Dermis blood vessel endothelial cell (primary cell): ENCODE measurements around the gene BET1L. TPM values are rescaled to one million over a fixed set of nuclear protein-coding genes. Genes with fewer than 3 reads are reported as not detected.

Experiments used
- DNase-seq: peaks from one replicate; pipeline ENCODE4 v3.0.0; 2010
- total RNA-seq: library from RNA; depleted of rRNA; stranded (reverse); fragments of >200 nt; gene quantifications from 2 replicates; pipeline ENCODE4 v1.2.3, GENCODE V29; 2014

BET1L gene
- total RNA-seq, 1 donor from 2014 or later: 13.4 TPM

DNA sequence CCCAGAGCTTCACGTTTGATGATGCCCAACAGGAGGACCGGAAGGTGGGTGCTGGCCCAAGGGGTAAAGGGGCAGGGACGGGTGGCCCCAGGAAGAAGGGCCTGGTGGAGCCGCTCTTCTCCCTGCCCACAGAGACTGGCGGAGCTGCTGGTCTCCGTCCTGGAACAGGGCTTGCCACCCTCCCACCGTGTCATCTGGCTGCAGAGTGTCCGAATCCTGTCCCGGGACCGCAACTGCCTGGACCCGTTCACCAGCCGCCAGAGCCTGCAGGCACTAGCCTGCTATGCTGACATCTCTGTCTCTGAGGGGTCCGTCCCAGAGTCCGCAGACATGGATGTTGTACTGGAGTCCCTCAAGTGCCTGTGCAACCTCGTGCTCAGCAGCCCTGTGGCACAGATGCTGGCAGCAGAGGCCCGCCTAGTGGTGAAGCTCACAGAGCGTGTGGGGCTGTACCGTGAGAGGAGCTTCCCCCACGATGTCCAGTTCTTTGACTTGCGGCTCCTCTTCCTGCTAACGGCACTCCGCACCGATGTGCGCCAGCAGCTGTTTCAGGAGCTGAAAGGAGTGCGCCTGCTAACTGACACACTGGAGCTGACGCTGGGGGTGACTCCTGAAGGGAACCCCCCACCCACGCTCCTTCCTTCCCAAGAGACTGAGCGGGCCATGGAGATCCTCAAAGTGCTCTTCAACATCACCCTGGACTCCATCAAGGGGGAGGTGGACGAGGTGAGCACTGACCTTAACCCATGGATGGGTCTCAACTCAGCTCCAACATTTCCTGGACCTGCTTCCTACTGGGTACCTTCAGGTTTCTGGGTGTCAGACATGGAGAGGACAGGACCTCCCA, 2.3 kb upstream of the BET1L start:
- DNase-seq: peak; percentile 35

GRCh38 chr11:208917-209260, 1.7 kb upstream of the BET1L start:
- DNase-seq: peak; percentile 16

- peak; percentile 82 for DNase-seq
These were observed 1.1 kb upstream of the BET1L start for GRCh38 chr11:208181-208916.

GRCh38 chr11:207863-208180, 623 bp upstream of the BET1L start:
- DNase-seq: peak; percentile 83

DNA sequence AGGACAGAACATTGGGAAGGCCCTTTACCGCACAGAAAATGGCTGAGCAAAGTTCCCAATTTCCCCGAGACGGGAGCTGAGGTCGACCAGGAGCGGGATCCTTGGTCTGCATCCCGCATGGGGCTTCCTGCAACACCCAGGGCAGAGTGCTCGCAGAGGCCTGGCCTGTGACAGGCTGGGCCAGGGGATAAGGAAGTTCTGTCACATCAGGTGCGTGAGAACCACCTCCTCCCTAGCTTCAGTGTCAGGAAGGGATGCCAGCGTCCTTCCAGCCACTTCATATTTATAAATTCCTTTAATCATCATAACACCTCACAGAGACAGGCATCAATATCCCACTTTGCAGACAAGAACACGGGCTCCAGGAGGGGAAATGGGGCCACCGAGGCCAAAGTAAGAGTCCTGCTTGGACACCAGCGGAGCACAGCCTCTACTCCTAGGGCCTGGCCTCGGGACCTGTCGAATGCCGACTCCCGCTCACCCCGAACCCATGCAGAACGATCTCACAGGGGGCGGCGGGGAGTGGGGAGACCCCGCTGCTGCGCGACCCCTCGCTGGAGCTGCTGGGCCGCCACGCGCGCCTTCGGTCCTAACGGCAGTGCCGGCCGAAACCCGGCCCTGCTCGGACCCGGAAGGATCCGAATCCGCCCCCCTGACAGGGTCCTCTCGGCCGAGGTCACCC, 532 bp downstream of the BET1L start:
- DNase-seq: peak; percentile 47

- no peak for DNase-seq
These were observed 1.2 kb downstream of the BET1L start for GRCh38 chr11:206002-206384.

DNA sequence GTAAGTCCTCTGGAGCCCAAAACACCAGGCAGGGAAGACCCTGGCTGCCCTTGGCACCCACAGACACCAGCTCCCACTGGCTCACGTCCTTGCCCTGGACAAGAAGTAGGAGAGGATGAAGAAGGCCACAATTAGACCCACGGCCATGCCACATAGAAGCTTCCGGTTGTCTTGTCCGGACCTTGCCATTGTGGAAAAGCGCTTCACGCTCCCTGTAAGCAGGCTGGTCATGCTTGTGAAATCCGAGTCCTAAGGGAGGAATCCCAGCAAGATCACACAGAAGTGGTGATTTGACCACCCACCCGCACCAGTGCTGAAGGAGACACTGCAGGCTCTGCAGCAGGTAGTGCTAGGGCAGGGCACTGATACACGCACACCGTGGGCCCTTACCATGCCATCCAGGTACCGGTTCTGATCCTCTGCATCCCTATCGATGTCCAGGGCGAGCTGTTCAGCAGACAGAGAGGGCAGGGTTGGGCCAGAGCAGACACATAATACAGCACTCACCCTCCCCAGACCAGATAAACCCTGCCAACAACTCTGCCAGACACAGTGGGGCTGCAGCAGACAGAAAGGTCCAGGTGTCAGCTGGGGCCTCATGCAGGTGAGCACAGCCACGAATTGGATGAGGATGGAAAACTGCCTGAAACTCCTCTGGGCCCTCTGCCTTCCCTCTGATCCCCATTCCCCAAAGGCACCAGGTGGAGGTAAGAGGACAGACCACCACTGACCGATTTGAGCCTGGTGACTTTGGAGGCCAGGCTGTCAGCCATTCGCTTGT, 1.8 kb downstream of the BET1L start:
- DNase-seq: no peak

- DNase-seq: no peak
These were observed 2.6 kb downstream of the BET1L start for GRCh38 chr11:204587-205109.

DNA sequence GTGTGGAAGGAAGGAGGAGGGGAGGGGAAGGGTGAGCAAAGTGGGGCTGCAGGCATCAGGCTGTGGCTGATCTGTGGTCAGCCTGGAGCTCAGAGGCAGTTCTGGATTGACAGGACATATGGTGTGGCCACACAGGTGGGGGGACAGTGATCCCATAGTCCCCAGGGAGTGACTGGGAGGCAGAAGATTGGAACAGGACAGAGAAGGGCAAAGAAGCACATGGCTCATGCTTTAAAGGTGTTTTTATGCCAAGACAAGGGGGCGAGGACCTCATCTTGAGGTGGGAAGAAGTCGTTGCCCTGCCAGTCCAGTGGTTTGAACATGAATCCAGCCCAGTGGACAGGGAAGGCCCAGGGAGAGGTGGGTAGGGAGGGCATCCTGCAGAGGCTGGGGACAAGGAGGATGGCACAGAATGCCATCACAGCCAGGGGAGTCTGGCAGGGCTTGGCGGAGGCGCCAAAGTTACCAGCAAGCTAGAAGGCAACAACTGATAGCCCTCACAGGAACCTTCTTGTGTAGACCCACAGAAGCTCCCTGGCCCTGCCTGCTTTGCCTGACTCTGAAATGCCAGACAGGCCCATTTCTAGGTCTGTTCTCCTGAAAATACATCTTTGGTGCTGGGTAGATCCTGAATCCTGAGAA, 3.1 kb downstream of the BET1L start:
- no peak for DNase-seq

GRCh38 chr11:203056-203944, 3.9 kb downstream of the BET1L start:
- no peak for DNase-seq

- DNase-seq: no peak
These were observed 4.7 kb downstream of the BET1L start for GRCh38 chr11:202490-202889.

DNA sequence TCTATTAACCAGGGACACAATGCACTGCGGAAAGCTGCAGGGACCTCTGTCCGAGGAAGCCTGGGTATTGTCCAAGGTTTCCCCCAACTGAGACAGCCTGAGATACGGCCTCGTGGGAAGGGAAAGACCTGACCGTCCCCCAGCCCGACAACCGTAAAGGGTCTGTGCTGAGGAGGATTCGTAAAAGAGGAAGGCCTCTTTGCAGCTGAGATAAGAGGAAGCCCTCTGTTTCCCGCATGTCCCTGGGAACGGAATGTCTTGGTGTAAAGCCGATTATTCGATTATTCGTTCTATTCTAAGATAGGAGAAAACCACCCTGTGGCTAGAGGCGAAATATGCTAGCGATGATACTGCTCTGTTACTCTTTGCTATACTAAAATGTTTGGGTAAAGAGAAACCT, 5.2 kb downstream of the BET1L start:
- no peak for DNase-seq

DNA sequence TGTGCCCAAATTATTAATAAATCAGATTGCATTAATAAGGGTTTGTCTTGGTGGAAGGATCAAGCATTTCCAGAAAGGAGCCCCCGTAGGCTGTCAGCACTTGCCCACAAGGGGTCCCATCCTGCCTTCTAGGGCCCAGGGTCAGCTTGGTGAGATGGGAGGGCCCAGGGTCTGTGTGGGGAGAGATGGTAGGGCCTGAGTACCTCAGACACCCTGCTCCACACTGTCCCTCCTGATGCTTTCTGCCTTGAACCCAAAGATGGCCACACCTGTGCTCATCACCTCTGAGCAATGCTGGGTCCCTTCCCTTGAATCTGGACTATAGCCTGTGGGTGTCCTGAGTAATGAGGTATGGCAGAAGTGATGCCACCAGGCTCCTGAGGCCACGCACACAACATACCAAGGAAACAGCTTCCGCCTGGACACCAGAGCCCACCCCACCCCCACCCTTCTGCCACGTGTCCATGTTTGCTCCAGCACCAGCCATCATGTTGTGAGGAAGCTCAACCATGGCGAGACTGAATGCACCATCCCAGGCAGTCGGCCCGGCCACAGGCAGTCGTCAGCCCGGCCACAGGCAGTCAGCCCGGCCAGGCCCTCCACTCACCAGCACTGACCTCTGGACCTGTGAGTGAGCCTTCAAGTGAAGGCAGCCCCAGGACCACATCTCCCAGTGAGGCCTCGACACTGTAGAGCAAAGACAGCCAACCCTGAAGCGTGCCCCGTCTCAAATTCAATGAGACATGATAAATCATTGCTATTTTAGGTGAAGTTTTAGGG, 6.8 kb downstream of the BET1L start:
- no peak for DNase-seq

DNA sequence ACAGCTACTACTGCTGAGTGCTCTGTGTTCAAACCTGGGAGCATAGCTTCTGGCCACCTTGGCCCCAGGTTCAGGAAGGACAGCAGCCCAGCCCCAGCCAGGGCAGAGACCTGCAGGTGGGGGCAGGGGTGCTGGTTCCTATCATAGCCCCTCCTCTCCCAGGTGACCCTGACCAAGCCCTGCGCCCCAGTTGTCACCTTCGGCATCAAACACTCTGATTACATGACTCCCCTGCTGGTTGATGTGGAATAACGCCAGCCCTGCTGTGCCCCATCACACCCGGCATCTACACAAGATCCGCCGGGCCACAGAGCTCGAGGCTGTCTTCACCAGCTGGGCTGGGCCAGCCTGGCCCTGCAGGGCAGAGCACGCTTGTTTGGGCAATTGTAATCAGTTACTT, 7.4 kb downstream of the BET1L start:
- no peak for DNase-seq

DNA sequence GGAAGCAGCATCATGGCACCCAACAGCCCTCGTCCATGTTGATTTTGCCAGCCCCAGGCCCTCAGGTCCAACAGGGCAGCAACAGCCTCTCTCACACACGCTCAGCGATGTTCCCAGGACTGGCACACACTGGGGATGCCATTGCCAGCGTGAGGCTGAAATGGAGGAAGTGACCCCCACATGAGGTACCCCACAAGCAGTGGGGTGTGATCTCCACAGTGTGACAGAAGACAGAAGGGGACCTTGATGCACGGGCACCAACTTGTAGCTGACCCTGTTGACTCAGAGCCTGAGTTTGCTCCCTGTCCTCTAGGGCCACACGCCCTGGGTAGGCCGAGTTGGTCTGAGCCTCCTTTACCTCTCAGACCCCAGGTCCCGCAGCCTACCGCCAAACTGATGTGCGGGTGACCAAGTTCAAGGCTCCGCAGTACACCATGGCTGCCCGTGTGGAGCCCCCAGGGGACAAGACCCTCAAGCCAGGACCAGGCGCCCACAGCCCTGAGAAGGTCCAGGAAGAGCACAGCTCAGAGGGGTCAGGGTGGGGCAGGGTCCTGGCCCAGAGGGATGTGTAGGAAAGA, 8.1 kb downstream of the BET1L start:
- no peak for DNase-seq

DNA sequence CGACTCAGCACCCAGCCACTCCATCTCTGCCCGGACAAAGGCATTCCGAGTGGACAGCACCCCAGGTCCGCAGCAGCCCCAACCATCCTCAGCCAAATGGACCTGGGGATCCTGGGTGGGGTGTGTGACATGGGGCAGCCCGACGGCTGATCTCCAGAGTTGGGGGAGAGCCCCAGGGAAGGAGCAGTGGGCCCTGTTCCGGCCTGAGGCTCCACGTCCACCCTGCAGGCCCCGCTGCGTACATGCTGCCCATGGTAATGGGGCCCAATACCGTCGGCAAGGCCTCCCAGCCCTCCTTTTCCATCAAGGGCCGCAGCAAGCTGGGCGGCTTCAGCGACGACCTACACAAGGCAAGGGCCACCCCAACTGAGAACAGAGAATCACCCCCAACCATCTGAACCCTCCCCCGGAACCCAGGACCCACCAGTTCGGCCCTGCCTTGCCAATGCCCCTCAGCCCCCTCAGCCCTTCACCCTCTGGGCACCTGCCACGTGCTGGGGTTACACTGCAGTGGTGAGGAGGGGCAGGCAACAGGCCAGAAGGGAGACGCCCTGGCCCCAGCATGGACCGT, 8.9 kb downstream of the BET1L start:
- DNase-seq: no peak

- no peak for DNase-seq
These were observed 9.4 kb downstream of the BET1L start for GRCh38 chr11:197741-198235.

DNA sequence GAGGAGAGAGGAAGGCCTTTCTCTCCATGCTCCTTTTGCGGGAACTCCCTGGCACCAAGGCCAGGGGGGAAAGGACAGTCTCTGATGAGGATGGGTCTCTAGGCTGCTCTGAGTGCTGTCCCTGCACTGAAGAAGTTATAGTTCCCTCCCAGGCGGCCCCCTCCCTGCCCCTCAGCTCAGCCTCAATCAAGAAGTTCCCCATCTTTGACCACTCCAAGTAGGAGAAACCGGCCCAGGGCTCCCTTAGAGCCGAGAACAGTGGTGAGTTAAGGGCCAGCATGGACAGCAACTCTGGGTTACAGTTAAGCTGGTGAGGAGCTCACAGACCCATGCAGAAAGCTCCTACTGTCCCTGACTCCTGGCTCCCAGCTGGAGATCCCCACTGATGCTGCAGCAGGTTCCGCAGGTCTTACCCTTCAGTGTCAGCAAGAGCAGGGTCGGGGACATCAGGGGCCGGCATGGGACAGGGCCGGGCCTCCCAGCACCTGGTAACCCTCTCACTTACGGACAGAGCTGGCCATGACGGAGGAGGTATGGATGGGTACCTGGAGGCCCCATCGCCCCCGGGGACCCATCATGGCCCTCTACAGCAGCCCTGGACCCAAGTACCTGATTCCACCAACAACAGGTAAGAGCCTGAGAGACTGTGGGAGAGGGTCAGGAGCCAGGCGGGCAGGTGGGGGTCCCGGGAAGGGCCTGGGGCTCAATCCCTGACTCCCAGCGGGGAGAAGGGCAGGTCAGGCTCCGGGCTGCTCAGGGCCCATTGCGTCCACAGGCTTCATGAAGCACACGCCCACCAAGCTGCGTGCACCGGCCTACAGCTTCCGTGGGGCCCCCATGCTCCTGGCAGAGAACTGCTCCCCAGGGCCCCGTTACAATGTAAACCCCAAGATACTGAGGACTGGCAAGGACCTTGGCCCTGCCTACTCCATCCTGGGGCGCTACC, 10.1 kb downstream of the BET1L start:
- DNase-seq: no peak
